ENCODE measurements around the gene CCNB3.

CCNB3 gene

DNA sequence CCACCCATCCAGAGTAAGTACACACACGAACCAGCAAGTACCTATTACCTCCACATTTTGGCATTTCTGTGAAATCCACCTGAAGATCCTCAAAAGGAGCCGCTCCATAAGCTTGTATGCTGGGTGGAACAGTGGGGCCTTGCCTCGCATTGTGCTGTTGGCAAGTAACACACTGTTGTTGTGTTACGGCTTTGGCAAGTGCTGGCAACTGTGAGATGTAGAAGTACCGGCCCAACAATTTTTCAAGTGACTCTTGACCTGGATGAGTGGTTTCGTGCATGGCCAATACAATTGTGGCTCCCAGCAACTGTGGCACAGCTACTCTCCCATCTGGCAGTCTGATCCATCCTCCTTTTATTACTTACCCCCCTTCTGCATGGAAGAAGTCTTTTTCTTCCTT lies 128.7 kb downstream of the CCNB3 start:
- Histone ChIP-seq H3K27ac (ENCODE audit: insufficient read depth, low read depth, low read length, poor library complexity, severe bottlenecking) (no peak overlapping the region), H3K36me3 (ENCODE audit: control insufficient read depth, insufficient read depth, low read length) (no peaks in the 10 kb centered on the region), H3K9me3 (ENCODE audit: control insufficient read depth, low read length) (no peaks in the 10 kb centered on the region), H3K4me3 (ENCODE audit: insufficient read depth, low read depth, low read length) (no peak overlapping the region), H3K4me1 (ENCODE audit: control insufficient read depth, insufficient read depth, low read length) (no peaks in the 10 kb centered on the region), H3K27me3 (ENCODE audit: control insufficient read depth, insufficient read depth, low read length, poor library complexity, severe bottlenecking) (no peaks in the 10 kb centered on the region)
- 93 to 96% methylated on average over 6 of the region's 6 CpGs for WGBS, 2 experiments

DNA sequence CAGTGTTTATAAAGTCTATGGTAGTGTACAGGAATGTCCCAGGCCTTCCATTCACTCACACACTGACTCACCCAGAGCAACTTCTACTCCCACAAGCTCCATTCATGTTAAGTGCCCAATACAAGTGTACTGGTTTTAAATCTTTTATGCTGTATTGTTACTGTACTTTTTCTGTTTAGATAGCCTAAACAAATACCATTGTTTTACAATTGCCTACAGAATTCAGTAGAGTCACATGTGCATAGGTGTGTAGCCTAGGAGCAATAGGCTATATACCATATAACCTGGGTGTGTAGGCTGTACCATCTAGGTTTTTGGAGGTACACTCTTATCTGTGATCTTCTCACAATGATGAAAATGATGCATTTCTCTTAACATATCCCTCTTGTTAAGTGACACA lies 139.4 kb downstream of the CCNB3 start:
- H3K9me3 ChIP-seq (ENCODE audit: control insufficient read depth, low read length): no peaks in the 10 kb centered on the region
- H3K27me3 ChIP-seq (ENCODE audit: control insufficient read depth, insufficient read depth, low read length, poor library complexity, severe bottlenecking): no peaks in the 10 kb centered on the region
- no peak overlapping the region for H3K4me3 ChIP-seq (ENCODE audit: insufficient read depth, low read depth, low read length)
- H3K4me1 ChIP-seq (ENCODE audit: control insufficient read depth, insufficient read depth, low read length): no peaks in the 10 kb centered on the region
- H3K27ac ChIP-seq (ENCODE audit: insufficient read depth, low read depth, low read length, poor library complexity, severe bottlenecking): no peak overlapping the region
- H3K36me3 ChIP-seq (ENCODE audit: control insufficient read depth, insufficient read depth, low read length): no peaks in the 10 kb centered on the region

DNA sequence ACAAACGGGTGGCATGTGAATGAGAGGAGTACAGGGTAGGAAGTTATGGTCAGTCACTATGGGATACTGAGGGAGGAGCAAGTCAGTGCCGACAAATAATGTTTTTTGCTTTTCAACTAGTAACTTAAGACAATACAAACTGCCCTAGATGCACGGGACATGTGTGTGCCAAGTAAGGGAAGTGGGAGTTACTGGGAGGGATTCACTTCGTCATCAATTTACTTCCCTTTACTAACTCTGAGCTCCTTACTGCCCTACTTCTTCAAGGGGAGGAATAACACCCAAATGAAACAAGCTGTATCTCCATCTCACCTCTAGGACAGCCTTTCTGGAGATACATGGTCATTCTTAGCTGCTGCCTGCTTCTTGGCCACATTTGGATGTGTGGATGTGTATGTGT lies 168.4 kb downstream of the CCNB3 start:
- no peak overlapping the region for H3K27ac ChIP-seq (ENCODE audit: insufficient read depth, low read depth, low read length, poor library complexity, severe bottlenecking)
- no peak overlapping the region for H3K4me3 ChIP-seq (ENCODE audit: insufficient read depth, low read depth, low read length)
- WGBS, 2 experiments: 94 to 100% methylated on average over 2 of the region's 4 CpGs
- no peaks in the 10 kb centered on the region for H3K9me3 ChIP-seq (ENCODE audit: control insufficient read depth, low read length)
- no peaks in the 10 kb centered on the region for H3K27me3 ChIP-seq (ENCODE audit: control insufficient read depth, insufficient read depth, low read length, poor library complexity, severe bottlenecking)
- no peaks in the 10 kb centered on the region for H3K4me1 ChIP-seq (ENCODE audit: control insufficient read depth, insufficient read depth, low read length)
- no peaks in the 10 kb centered on the region for H3K36me3 ChIP-seq (ENCODE audit: control insufficient read depth, insufficient read depth, low read length)

DNA sequence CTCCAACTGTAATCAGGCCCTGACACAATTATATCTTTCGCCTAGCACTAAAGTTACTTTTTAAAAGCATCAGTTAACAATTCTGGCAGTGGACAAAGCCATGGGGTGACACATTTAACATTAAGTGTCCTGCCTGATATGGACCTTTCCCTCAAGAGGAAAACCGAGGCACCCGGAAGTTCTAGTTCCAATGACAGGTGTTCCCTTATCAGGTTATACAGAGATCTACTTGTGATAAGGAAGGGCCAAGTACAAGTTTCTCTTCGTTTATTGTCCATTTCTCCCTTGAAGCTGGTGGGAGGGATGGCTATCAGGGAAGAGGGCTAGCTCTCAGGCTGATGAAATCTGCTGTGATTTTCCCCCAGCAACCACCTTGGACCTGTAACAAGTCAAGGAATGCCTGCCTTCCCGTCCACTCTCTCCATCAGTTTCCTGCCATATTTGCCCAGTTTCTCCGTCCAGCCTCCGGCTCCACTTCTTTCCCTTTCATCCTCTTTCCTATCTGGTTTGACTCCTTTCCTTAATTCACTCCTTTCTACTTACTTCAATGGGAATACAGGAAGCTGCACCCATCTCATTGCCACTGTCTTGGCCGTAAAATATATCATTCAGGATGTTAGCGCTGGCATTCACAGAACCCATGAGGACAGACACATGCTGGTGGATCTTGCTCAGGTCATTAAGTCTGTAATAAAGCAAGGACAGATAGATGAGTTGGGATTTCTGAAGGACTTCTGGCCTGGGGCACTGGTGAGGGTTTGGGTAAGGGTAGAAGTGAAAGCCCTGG lies 171.1 kb downstream of the CCNB3 start:
- Histone ChIP-seq H3K4me1 (ENCODE audit: control insufficient read depth, insufficient read depth, low read length) (no peaks in the 10 kb centered on the region), H3K27ac (ENCODE audit: insufficient read depth, low read depth, low read length, poor library complexity, severe bottlenecking) (no peak overlapping the region), H3K9me3 (ENCODE audit: control insufficient read depth, low read length) (no peaks in the 10 kb centered on the region), H3K36me3 (ENCODE audit: control insufficient read depth, insufficient read depth, low read length) (no peaks in the 10 kb centered on the region), H3K4me3 (ENCODE audit: insufficient read depth, low read depth, low read length) (no peak overlapping the region), H3K27me3 (ENCODE audit: control insufficient read depth, insufficient read depth, low read length, poor library complexity, severe bottlenecking) (no peaks in the 10 kb centered on the region)
- WGBS, 2 experiments: 93 to 94% methylated on average over 9 of the region's 9 CpGs

DNA sequence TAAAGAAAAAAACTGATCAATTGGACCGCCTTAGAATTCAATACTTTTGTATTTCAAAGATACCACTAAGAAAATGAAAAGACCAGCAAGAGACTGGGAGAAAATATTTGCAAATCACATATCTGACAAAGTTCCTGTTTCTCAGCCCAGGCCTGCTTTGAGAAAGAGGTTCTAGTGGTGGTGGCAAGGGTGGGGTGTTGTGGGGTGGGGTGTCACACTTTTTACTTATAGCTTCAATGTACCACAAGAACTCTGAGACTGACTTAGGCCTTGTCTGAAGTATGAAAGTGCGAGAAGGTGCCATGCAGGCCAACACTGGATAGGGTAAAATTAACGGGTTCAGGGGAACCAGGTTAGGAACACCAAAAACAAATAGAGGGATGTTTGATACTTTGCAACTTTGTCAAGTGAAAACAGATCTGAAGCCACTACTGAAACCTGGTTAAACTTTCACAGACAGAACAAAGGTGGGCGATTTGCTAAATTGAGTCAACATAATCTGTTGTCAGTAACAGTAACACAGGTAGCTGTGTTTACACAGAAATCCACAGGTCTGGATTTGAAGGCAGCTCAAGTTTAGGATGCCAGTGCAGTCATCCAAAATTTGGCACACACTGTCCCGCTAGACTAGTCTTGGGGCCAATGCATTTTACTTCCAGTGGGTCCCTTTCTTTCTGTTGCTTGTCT lies 177.3 kb downstream of the CCNB3 start:
- Histone ChIP-seq H3K4me1 (ENCODE audit: control insufficient read depth, insufficient read depth, low read length) (no peaks in the 10 kb centered on the region), H3K36me3 (ENCODE audit: control insufficient read depth, insufficient read depth, low read length) (no peaks in the 10 kb centered on the region), H3K27ac (ENCODE audit: insufficient read depth, low read depth, low read length, poor library complexity, severe bottlenecking) (no peak overlapping the region), H3K9me3 (ENCODE audit: control insufficient read depth, low read length) (no peaks in the 10 kb centered on the region), H3K27me3 (ENCODE audit: control insufficient read depth, insufficient read depth, low read length, poor library complexity, severe bottlenecking) (no peaks in the 10 kb centered on the region), H3K4me3 (ENCODE audit: insufficient read depth, low read depth, low read length) (no peak overlapping the region)
- 89 to 92% methylated on average over 4 to 5 of the region's 5 CpGs for WGBS, 2 experiments

DNA sequence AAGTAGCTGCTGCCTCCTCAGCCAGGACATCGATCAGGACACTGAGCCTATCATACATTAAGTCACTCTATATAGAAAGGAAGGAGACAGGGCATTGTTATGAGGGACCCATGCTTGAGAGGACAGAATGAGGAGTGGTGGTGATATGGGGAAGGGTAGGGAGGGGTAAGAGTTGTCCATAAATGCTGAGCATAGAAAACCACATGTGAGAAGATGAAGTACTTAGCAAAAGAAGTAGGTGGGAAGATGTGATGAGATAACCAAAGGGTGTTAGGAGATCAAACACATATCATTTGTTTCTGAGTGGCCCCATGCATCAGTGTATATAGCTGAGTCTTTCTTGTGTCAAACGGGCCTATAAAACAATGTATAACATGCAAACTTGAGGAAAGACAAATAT lies 182.0 kb downstream of the CCNB3 start:
- 80 to 88% methylated on average over 1 to 2 of the region's 2 CpGs for WGBS, 2 experiments
- no peaks in the 10 kb centered on the region for H3K36me3 ChIP-seq (ENCODE audit: control insufficient read depth, insufficient read depth, low read length)
- no peaks in the 10 kb centered on the region for H3K27me3 ChIP-seq (ENCODE audit: control insufficient read depth, insufficient read depth, low read length, poor library complexity, severe bottlenecking)
- no peak overlapping the region for H3K4me3 ChIP-seq (ENCODE audit: insufficient read depth, low read depth, low read length)
- H3K27ac ChIP-seq (ENCODE audit: insufficient read depth, low read depth, low read length, poor library complexity, severe bottlenecking): no peak overlapping the region
- no peaks in the 10 kb centered on the region for H3K9me3 ChIP-seq (ENCODE audit: control insufficient read depth, low read length)
- no peaks in the 10 kb centered on the region for H3K4me1 ChIP-seq (ENCODE audit: control insufficient read depth, insufficient read depth, low read length)

DNA sequence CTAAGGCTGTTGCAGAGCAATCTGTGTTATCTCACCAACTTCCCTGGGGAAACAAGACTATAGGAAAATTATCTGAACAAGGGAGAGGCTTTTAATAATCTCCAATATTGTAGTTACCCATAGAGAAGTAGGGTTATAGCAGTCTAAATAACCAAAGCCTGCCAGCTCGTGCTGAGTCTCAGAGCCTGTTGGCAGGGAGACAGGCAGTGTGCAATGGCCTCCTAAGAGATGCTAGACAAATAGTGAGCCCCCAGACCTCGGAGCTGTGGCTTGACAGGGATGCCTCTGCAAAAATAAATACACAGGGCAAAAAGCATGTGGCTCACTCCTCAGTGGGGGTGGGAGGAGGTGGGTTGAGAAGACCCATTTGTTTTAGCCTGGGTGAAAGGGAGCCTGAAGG lies 189.3 kb downstream of the CCNB3 start:
- WGBS, 2 experiments: 94 to 95% methylated on average over 2 of the region's 2 CpGs
- no peaks in the 10 kb centered on the region for H3K4me1 ChIP-seq (ENCODE audit: control insufficient read depth, insufficient read depth, low read length)
- H3K9me3 ChIP-seq (ENCODE audit: control insufficient read depth, low read length): no peaks in the 10 kb centered on the region
- no peaks in the 10 kb centered on the region for H3K27me3 ChIP-seq (ENCODE audit: control insufficient read depth, insufficient read depth, low read length, poor library complexity, severe bottlenecking)
- no peaks in the 10 kb centered on the region for H3K36me3 ChIP-seq (ENCODE audit: control insufficient read depth, insufficient read depth, low read length)
- H3K4me3 ChIP-seq (ENCODE audit: insufficient read depth, low read depth, low read length): no peak overlapping the region
- H3K27ac ChIP-seq (ENCODE audit: insufficient read depth, low read depth, low read length, poor library complexity, severe bottlenecking): no peak overlapping the region
